ENCODE data around the gene KDM4B. TPM values are rescaled to one million over a fixed set of nuclear protein-coding genes. Genes with fewer than 3 reads are reported as not detected.

Gene KDM4B
- polyA plus RNA-seq, 1 of the 3 experiments (the other 2 are of a cell fraction) = 12.2 TPM

DNA sequence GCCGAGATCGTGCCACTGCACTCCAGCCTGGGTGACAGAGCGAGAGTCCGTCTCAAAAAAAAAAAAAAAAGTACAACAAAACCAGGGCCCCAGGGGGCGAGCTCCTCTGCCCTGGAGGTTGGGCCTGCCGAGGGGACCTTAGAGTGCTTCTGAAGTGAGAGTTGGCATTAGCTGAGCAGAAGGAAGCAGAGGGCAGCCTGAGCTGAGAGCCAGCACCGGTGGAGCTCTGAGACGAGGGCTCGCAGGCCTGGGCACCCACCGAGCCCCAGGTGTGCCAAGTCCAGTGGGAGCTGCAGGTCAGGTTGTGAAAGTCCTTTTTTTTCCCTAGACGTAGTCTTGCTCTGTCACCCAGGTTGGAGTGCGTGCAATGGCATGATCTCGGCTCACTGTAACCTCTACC is 46.0 kb downstream of the KDM4B start:
- WGBS (ENCODE audit: low lambda C conversion rate) = 98% methylated on average over 13 of the region's 13 CpGs
- POLR2A ChIA-PET = no interaction called here
- CTCF ChIA-PET = interaction anchor here (1.7 to 5.1 kb wide), 2 partner anchors 14 to 16 kb away, joined by 5 to 46 read pairs; no protein-coding TSS in a partner anchor

DNA sequence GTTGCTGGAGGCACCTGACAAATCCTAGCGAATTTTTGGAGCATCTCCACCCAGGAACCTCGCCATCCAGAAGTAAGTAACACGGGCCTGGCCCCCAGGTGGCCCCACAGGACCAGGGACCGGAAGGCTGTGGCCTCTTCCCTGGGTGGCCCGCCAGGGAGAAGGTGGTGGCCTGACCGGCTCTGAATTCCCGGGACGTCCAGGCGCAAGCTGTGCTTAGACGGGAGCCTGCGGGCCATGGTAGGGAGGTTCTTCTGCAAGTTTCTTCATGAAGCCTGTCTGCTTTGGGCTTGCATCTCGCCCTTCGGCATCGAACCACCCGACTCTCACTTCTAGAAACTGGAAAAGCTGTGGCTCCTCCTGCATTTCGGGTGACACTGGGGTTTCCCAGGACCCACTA is 47.4 kb downstream of the KDM4B start:
- no peak overlapping the region for H3K4me3 ChIP-seq (ENCODE audit: low read depth in 2 of 2, low read length in 1 of 2)
- H3K27ac ChIP-seq (ENCODE audit: low read depth in 2 of 2, low read length in 1 of 2) = no peak overlapping the region
- H3K27me3 ChIP-seq (ENCODE audit: insufficient read depth) = no peaks in the 10 kb centered on the region
- H3K9ac ChIP-seq = no peak overlapping the region
- POLR2A ChIA-PET = no interaction called here
- H3K36me3 ChIP-seq (replicated peaks in 1 of 2; ENCODE audit: control insufficient read depth in 1 of 2, insufficient read depth in 2 of 2, low read length in 1 of 2) = peaks cover 4 to 6% of the 10 kb centered on the region in 2 experiments
- H3K4me2 ChIP-seq = no peak overlapping the region
- CTCF ChIA-PET = interaction anchor here (1.2 to 5.1 kb wide), 3 partner anchors 10 to 15 kb away, joined by 3 to 46 read pairs (median 5); no protein-coding TSS in a partner anchor
- no peak for DNase-seq
- H3K4me1 ChIP-seq (ENCODE audit: control insufficient read depth in 1 of 2, insufficient read depth in 2 of 2, low read depth in 1 of 2, low read length in 1 of 2) = no peaks in the 10 kb centered on the region
- no peaks in the 10 kb centered on the region for H3K9me2 ChIP-seq
- H3K9me3 ChIP-seq = no peaks in the 10 kb centered on the region
- H4K20me1 ChIP-seq (ENCODE audit: insufficient read depth) = peaks cover 62% of the 10 kb centered on the region
- peaks cover 4% of the 10 kb centered on the region for H3F3A ChIP-seq (replicated peaks; ENCODE audit: insufficient read depth)
- H3K79me2 ChIP-seq (ENCODE audit: insufficient read depth) = peaks cover 60% of the 10 kb centered on the region
- TF ChIP-seq, protein P1, sequence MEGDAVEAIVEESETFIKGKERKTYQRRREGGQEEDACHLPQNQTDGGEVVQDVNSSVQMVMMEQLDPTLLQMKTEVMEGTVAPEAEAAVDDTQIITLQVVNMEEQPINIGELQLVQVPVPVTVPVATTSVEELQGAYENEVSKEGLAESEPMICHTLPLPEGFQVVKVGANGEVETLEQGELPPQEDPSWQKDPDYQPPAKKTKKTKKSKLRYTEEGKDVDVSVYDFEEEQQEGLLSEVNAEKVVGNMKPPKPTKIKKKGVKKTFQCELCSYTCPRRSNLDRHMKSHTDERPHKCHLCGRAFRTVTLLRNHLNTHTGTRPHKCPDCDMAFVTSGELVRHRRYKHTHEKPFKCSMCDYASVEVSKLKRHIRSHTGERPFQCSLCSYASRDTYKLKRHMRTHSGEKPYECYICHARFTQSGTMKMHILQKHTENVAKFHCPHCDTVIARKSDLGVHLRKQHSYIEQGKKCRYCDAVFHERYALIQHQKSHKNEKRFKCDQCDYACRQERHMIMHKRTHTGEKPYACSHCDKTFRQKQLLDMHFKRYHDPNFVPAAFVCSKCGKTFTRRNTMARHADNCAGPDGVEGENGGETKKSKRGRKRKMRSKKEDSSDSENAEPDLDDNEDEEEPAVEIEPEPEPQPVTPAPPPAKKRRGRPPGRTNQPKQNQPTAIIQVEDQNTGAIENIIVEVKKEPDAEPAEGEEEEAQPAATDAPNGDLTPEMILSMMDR (IDR thresholded peaks at IDR 0.05) = no peak
- no peak for TF ChIP-seq MEF2A (IDR thresholded peaks at IDR 0.05; ENCODE audit: borderline replicate concordance, low read depth)
- TF ChIP-seq FOSL2 (IDR thresholded peaks at IDR 0.05; ENCODE audit: borderline replicate concordance, low read depth) = no peak
- no peak for TF ChIP-seq TEAD4 (IDR thresholded peaks at IDR 0.05; ENCODE audit: borderline replicate concordance, insufficient read depth)
- no peak for TF ChIP-seq RXRA (IDR thresholded peaks at IDR 0.05; ENCODE audit: borderline replicate concordance, low read depth)
- TF ChIP-seq YY1 (IDR thresholded peaks at IDR 0.05; ENCODE audit: low read depth) = no peak
- TF ChIP-seq, protein P2, sequence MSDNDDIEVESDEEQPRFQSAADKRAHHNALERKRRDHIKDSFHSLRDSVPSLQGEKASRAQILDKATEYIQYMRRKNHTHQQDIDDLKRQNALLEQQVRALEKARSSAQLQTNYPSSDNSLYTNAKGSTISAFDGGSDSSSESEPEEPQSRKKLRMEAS (IDR thresholded peaks at IDR 0.05; ENCODE audit: low read depth) = no peak
- TF ChIP-seq NFIC (IDR thresholded peaks at IDR 0.05; ENCODE audit: borderline replicate concordance) = no peak
- no peak for TF ChIP-seq FOXJ3 (CRISPR knock-in tag; IDR thresholded peaks at IDR 0.05)
- no peak for TF ChIP-seq SIN3A (IDR thresholded peaks at IDR 0.05; ENCODE audit: borderline replicate concordance, low read depth, low read length)
- no peak for TF ChIP-seq CHD2 (IDR thresholded peaks at IDR 0.05; ENCODE audit: low read length, partially characterized antibody)
- WGBS (ENCODE audit: low lambda C conversion rate) = 100% methylated on average over 6 of the region's 16 CpGs
- no peak overlapping the region for H2AFZ ChIP-seq (ENCODE audit: low read depth)

More for the DNA sequence above, 46.0 kb downstream of the KDM4B start:
- H3K79me2 ChIP-seq (ENCODE audit: insufficient read depth) = peaks cover 65% of the 10 kb centered on the region
- no peak for DNase-seq
- no peaks in the 10 kb centered on the region for H3K4me1 ChIP-seq (ENCODE audit: control insufficient read depth in 1 of 2, insufficient read depth in 2 of 2, low read depth in 1 of 2, low read length in 1 of 2)
- H2AFZ ChIP-seq (ENCODE audit: low read depth) = no peak overlapping the region
- H3K9me3 ChIP-seq = no peaks in the 10 kb centered on the region
- H3K36me3 ChIP-seq (replicated peaks in 1 of 2; ENCODE audit: control insufficient read depth in 1 of 2, insufficient read depth in 2 of 2, low read length in 1 of 2) = peaks cover 4 to 6% of the 10 kb centered on the region in 2 experiments
- no peak overlapping the region for H3K27ac ChIP-seq (ENCODE audit: low read depth in 2 of 2, low read length in 1 of 2)
- no peak for TF ChIP-seq GABPA (IDR thresholded peaks at IDR 0.05; ENCODE audit: low read depth)
- TF ChIP-seq NFIC (IDR thresholded peaks at IDR 0.05; ENCODE audit: borderline replicate concordance) = no peak
- TF ChIP-seq SIN3A (IDR thresholded peaks at IDR 0.05; ENCODE audit: borderline replicate concordance, low read depth, low read length) = no peak
- no peak for TF ChIP-seq JUND (IDR thresholded peaks at IDR 0.05)
- no peak for TF ChIP-seq RAD21 (IDR thresholded peaks at IDR 0.05; ENCODE audit: low read length)
- no peak for TF ChIP-seq FOXM1 (IDR thresholded peaks at IDR 0.05; ENCODE audit: low read depth)
- no peak for TF ChIP-seq RCOR1 (IDR thresholded peaks at IDR 0.05; ENCODE audit: low read length)
- no peak overlapping the region for H3K4me2 ChIP-seq
- no peak overlapping the region for H3K4me3 ChIP-seq (ENCODE audit: low read depth in 2 of 2, low read length in 1 of 2)
- H3K9ac ChIP-seq = no peak overlapping the region
- peaks cover 4% of the 10 kb centered on the region for H3F3A ChIP-seq (replicated peaks; ENCODE audit: insufficient read depth)
- peaks cover 64% of the 10 kb centered on the region for H4K20me1 ChIP-seq (ENCODE audit: insufficient read depth)
- H3K27me3 ChIP-seq (ENCODE audit: insufficient read depth) = no peaks in the 10 kb centered on the region
- no peaks in the 10 kb centered on the region for H3K9me2 ChIP-seq
